T-helper 22 cell (primary cell): ENCODE data around the gene ADGB.
A peak's percentile ranks its signal among the peaks of the same experiment; 100 is the strongest.
"Not testable (repeated sequence)": the region's sequence is repeated elsewhere in the genome, so short reads cannot be mapped to it uniquely, and the experiment has no call there.

ENCODE experiments used
- DNase-seq: peaks from one replicate; pipeline ENCODE4 v3.0.0-alpha.2; 2020; ENCODE audit warnings: low read depth

Gene ADGB

DNA sequence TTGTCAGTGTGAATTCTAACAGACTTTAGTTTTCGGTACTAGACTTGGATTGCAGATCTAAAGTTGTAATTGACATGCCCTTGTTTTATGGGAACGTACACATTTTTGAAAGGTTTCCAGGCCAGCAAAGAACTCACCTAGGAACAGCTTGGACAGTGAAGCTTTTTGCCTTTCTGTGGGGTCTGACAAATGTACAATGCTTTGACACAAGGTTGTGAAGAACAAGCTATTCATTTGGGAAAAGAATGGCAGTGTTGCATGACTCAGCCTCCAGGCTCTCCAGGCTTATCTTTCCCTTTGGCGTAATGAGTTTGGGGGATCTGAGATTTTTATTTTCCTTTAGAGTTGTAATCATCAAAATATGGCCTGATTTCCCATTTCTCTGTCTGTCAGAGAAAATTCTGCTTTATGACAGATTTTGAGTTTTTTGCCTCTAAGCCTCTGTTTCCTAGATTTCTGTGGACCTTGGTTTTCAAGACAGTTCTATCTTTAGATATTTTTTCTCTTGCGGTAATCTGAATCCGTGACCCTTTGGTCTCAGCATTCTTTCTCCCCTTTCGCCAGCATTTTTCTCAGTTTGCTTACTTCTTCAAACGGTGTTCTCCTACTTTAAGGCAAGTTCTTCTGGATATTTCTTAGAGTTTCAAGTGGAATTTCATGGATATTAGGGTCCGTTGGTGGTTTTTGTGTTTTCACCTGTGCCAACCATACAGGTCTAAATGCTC is 221.0 kb downstream of the ADGB start:
- no peak for DNase-seq

DNA sequence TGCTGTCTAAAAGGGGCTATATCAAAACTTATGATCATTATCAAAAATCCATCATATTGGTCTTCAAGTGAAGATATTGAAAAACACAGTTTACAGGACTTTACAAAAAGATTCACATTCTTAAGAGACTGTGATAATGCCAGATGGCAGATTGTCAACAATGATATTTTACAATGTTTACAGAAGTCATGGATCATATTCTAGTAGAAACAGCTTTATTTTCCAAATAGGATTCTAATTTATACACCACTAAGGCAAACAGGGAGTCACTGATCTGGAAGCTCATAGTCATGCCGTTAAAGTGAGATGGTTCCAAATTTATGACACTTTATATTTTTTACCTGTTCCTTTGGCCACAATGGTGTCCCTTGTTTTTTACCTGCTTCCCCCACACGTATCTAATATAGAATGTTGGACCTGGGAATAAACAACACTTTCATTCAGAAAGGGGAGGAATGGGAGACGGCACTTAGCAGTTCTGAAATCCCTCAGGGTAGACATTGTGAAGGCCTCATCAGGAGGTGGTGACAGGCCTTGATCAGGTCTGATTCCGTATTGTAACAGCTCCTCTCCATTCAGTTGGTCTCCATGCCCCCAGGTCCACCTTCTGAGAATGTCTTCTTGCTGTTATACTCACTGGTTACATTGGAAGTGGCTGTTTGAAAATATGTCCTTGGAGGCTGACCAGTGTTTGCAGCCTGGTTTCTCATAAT is 228.6 kb downstream of the ADGB start:
- no peak for DNase-seq

DNA sequence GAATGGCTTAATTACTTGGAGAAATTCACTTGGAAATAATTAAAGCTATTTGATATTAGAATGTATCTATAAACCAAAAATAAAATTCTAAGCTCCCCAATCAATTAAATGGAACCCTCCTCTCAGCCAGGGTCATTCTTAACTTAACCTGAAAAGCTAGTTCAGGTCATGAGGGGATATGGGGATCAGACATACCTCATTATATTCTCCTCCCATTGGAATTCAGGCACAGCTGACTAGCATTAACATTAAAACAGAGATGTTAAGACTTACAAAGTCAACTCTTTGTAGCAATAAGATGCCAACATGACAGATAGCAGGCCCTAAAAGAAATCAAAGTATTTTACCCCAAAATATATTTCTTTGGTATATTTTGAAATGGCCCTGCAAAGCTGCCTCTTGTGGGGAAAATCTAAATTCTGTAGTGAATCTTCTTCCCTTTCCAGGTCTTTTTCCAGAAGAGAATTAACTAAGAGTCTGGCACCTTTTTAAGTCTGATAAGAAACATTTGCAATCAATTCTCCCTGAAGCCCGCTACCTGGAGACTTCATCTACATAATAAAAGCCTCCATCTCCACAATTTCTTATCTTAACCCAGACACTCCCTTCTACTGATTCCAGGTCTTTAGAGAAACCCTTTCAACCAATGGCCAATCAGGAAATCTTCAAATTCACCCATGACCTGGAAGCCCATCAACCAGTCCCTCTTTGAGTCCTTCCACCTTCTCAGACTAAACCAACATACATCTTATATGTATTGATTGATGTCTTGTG is 231.2 kb downstream of the ADGB start:
- DNase-seq, result no peak

DNA sequence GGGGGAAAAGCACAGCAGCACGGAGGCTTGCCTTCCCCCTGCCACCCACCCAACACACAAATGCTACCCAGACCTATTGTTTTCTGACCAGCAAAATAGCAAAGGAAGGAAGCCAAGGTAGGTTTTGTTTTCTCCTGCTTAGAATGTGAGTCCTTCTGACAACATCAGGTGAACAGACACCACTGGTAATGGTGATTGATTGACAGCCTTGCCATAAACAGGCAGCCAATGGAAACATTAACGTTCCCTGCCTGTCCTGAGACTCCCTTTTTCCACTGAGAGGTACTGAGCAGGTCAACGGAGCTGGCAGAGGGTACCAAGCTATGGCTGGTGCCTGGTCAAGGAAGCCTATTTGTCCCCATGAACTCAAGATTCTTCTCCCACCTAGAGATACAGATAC is 234.4 kb downstream of the ADGB start:
- DNase-seq, result no peak

DNA sequence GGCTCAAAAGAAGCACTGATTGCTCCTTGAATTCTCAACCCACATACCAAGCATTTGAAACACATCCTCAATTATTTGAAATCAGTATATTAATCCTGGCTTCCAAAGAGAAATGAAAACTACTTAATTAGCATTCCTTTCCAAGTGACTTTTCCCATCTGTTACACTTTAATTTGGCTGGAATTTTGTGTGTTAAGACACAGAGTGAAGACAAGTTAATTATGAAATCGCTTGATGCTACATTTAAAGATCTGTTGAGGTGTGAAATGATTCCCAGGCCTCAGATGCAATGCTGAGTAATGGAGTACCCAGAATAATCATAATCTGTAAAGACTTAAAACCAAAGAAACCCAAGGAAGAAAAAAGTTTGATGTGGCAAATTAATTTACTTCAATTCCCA is 241.4 kb downstream of the ADGB start:
- DNase-seq, result no peak

DNA sequence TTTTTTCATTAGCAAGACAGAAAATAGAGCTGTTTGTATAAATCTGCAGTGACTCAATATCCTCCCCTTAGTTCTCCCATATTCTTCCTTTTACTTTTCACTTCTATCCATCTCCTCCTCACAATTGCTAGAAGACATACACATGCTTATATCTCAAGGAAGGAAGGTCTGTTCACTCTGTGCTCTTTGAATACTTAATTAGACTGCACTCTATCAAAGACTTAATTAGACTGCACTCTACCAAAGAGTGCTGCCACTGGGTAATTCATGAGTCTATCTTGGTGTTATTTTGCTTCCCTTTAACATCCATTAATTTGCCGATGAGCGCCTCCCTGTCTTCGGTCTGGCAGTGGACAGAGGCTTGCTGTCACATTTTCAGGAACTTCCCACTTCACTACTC is 241.9 kb downstream of the ADGB start:
- DNase-seq, result no peak

DNA sequence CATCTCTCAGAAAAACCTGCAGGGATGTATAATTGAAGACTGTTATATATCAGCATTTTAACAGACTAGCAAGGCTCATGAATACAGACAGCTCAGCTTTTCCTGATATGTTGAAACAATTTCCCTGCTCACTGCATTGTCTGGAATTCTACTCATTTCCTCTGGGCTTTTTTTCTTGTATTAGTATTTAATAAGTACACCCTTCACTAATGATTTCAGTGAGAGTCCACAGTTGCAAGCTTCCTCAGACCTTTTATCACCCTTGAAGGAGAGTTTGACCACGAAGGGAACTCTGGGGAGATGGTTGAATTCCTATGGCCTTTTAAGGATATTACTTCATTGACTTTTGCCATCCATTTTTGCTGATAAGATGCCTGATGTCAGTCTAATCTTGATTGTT is 248.7 kb downstream of the ADGB start:
- DNase-seq, result no peak

DNA sequence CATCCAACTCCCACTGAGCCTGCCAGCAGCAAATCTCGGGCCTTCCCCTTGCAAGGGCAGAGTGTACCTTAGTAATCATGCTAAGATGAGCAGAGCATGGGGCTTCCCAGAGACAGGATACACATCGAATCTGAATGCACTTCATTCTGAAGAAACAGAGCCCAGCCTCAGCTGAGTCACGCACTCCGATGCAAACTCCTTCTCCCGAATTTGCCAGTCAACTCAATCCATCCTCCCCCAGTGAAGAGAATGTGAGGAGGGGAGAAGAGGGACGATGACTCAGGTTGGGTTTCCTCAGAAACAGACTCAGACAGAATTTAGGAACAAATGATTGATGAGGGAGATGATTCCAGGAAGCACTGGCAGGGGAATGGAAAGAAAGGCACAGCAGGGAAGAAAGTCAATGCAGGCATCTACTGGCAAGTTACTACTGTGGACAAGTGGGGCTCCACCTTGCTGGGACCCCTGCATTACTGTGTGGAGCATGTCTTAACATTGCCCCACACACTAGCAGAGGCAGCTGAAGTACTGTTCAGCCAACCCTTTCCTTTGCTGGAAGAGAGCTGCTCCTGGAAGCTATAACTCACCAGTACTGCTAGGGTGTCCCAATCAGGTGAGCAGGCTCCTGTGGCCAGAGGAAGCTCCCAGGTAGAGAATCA is 251.6 kb downstream of the ADGB start:
- DNase-seq, result no peak

DNA sequence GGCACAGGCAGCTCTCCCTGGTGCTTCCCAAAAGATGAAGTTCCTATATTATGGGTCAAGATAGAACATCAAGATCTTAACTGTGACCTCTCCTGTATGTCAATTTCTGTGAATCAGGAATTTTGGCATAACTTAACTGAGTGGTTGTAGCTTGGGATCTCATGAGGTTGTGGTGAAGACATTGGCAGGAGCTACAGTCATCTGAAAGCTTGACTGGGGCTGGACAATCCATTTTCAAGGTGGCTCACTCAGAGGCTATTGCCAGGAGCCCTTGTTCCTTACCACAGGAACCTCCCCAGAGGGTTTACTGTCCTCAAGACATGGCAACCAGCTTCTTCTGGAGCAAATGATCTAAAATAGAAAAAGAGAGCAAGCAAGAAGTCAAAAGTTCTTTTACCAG is 252.2 kb downstream of the ADGB start:
- DNase-seq, result no peak

DNA sequence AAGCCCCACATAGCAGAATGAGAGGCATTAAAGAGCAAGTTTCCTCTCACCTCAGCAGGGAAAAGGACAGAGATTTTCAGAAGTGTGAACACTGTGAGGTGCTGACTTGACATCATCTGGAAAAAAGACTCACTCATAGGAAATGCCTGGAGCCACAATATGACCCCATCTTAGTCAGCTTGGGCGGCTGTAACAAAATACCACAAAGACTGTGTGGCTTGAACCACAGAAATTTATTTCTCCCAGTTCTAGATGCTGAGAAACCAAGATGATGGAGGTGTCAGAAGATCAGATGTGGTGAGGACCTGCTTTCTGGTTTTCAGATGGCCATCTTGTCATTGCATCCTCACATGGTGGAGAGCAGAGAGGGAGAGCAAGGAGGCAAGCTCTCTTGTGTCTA is 253.1 kb downstream of the ADGB start:
- no peak for DNase-seq

DNA sequence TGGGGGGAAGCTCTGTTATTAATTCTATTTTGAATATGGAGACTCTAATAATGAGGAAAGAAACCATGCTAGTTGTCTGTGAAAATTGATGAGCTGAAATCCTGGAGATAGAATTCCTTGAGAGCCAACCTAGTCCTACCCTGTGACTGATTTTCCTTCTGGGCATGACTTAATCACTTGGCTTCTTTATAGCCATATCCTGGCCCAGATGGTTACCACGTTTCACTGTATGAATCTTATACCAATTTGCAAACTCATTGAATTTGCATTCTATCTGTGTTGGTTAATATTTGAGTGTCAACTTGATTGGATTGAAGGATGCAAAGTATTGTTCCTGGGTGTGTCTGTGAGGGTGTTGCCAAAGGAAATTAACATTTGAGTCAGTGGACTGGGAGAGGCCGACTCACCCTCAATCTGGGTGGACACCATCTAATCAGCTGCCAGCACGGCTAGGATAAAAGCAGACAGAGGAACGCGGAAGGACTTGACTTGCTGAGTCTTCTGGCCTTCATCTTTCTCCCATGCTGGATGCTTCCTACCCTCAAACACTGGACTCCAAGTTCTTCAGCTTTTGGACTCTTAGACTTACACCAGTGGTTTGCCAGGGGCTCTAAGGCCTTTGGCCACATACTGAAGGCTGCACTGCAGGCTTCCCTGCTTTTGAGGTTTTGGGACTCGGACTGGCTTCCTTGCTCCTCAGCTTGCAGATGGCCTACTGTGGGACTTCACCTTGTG is 255.9 kb downstream of the ADGB start:
- not testable (repeated sequence) for DNase-seq

DNA sequence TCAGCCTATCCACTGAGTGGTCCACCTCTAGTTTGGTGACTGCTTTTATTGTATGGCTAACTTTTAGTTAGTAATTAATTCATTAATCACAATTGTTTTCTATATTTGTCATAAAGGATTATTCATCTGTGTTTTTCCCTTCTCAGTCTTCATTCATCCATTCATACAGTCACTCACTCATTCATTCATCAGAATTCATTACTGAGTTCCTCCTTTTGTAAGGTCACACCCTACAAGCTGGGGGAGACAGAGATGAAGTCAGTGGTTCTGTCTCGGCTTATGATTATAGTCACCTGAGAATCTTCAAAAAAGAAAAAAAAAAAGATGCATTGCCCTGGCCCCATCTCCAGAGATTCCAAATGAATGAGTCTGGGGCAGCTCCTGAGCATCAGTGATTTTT is 257.1 kb downstream of the ADGB start:
- DNase-seq, result no peak

DNA sequence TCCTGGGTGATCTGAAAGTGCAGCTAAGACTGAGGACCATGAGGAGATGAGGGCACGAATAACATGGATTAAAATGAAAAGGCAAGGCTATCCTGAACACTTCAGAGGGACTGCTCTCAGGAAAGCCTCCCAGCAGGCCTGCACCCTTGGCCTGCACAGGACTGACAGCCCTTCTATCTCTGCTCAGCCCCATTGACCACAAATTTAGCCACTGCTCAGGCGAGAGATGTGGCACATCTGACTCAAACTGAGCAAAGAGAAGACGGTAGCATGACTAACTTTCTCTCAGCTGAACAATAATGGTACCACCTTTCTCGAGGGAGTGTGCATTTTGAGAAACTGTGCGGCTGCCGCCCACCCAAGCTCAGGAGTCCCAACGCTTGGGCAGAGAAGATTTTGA is 257.5 kb downstream of the ADGB start:
- DNase-seq, result no peak

DNA sequence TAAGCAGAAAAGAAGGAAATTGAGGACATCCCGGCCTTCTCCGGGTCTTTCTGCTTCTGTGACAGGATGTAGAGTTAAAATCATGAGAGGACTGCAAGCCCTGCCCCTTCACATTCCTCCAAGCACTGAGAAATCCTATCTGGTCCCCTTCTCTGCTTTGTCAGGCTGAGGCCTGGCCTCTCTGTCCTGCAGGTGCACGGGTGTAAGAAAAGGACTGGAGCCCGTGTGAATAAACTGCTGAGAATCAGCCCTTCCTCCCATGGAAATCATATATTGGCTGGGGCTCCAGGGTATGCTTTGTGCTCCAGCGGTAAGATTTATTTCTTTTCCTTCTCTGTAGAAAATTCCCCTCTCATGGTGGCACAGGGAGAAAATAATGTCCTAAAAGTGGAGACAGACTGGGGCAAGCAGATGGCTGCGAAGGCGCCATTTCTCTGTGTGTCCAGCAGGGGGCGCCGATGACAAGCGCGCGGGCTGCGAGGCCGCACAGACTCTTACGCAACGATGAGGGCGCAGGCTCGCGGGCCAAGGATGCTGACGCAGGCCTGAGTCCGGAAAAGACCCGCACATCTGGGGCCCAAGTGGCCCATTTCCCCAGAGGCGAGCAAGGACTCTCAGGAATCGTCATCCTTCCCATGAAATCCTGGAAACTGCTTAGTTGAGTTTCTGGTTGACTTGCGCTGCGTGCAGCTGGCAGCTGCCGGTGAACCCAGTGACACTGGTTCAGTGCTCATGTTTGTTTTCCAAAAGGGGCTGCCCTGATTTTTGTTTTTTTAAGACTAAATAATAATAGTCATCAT is 258.6 kb downstream of the ADGB start:
- DNase-seq, result peak; percentile 12

DNA sequence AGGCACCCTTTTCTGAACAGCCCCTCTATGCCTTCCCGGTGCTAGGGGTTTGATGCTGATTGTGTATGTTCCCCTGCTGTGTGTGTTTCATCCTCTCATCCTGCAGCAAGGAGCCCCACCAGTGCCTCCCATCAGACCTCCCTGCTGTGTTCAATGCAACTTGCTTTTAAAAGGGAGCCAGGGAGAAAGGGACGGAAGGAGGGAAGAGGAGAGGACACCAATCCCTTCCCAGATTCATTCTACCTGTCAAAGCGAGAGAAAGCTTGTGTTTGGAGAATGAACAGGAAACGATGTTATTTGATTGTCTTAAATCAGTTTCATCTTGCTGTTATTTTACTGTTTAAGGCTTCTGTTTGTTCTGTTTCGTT is 259.2 kb downstream of the ADGB start:
- DNase-seq, result no peak

DNA sequence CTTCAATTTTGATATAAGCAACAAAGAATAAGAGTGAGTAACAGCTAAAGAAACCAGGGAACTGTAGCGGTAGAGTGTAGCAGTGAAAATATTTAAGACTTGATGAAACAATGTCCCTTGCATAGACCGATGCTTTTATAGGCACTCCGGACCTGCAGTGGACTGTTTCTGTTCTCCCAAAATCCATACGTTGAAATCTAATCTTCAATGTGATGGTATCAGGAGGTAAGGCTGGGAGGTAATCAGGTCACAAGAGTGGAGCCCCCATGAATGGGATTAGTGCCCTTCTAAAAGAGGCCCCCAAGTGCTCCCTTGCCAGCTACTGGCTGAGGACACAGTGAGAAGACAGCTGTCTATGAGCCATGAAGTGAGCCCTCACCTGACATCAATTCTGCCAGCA is 260.4 kb downstream of the ADGB start:
- no peak for DNase-seq

DNA sequence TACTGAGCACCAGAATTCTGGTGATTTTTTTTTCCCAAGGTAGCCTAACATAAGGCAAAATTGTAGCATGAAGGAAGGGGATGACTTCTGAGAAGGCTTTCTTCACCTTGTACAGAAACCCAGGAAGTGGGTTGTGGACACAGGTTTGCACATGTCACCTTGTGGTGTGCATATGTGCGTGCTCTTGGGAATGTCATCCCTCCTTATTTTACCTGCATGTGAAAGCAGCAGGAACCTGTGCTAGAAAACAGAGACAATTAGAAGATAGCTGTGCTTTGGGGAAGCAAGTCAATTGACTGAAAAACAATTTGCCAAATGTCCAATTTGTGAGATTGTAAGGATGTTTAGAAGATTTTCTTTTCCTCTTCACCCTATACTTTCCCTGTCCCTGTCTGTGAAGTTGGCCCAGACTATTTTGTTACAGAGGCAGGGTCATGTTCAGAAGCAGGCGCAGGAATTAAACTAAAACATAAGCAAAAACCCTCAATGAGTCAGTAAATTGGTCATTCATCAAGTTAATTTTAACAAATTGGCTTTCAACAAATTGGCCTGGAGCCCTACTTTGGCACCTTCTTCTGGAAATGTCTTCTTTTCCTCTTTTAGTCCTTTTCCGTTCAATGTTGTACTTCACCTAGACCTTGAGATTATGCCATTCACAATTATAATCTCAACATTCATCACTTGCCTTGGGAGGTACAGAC is 261.2 kb downstream of the ADGB start:
- DNase-seq, result no peak

DNA sequence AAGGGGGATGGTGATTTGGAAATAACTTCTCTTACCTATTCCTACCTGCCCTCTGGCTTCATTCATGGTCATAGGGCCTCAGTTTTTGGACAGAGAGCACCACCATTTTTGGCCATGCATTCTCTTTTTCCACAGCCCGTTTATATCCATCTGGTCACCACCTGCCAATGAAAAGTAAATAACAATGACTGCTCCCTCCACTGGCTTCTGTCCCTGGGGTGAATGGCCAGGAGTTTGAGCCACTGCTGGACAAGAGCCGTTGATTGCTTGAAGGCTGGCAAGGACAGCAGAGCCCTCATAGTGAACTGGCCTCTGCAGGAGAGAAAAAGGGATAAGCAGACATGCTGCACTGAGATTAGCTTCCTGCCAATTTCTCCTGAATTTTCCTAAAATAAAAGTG is 261.8 kb downstream of the ADGB start:
- no peak for DNase-seq

DNA sequence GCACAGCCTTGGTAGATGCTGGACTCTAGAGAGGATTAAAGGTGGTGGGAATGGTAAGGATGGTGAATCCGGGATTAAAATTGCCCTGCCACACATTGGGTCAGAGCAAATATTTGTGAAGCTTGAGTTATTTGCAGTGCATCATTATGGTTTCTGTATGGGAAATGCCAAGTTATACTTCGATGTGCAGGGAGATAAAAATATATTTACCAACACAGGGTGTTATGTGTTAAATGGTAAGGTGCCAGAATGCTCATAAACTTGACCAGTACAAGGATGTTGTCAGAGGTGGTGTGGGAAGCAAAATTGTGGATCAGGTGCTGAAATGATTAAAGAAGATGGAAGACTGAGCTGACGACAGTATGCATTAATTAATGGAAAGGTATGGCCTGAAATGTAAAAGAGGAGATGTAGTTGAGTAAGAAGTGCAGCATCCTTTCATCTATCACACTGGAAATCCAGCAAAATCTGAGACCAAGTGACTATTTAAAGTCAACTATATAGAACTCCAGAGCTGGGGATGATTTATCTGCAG is 262.3 kb downstream of the ADGB start:
- DNase-seq, result no peak

DNA sequence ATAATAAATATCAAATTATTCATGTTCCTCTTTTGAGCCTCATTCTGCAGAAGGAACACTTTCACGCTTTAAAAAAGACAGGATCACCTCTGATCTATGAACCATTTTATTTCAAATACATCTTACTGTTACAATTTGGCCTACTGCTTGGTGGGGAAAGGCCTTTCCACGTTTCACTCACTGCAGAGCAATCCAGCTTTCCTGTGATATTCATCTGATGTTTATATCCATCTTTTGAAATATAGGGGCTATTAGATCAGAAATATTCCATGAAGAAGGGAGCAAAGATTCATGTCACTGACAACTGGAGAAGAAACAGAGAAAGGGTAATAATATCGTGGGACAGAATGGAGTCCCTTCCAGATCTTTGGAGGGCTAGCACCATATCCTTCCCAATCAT is 262.9 kb downstream of the ADGB start:
- no peak for DNase-seq
